Esophagus squamous epithelium (tissue), 4 donors: Measurements from ENCODE around the gene CIRBP.

Experiments used
- POLR2A ChIP-seq, 4 donors: fragments of 450-650 bp; IDR thresholded peaks; one replicate each; pipeline ENCODE4 v1.6.1; 2017; ENCODE audit warnings: antibody characterized with exemption in 4 of 4, mild to moderate bottlenecking in 4 of 4, moderate library complexity in 3 of 4
- TF ChIP-seq, protein P1 (sequence below), 6 experiments: fragments of 450-650 bp in 4 of 6; fragments of 200-600 bp in 2 of 6; sonication (generic) in 2 of 6; IDR thresholded peaks; one replicate each; pipeline ENCODE4 v1.5.1; 2016 to 2019; ENCODE audit warnings: antibody characterized with exemption in 6 of 6, mild to moderate bottlenecking in 4 of 6, moderate library complexity in 4 of 6

DNA sequence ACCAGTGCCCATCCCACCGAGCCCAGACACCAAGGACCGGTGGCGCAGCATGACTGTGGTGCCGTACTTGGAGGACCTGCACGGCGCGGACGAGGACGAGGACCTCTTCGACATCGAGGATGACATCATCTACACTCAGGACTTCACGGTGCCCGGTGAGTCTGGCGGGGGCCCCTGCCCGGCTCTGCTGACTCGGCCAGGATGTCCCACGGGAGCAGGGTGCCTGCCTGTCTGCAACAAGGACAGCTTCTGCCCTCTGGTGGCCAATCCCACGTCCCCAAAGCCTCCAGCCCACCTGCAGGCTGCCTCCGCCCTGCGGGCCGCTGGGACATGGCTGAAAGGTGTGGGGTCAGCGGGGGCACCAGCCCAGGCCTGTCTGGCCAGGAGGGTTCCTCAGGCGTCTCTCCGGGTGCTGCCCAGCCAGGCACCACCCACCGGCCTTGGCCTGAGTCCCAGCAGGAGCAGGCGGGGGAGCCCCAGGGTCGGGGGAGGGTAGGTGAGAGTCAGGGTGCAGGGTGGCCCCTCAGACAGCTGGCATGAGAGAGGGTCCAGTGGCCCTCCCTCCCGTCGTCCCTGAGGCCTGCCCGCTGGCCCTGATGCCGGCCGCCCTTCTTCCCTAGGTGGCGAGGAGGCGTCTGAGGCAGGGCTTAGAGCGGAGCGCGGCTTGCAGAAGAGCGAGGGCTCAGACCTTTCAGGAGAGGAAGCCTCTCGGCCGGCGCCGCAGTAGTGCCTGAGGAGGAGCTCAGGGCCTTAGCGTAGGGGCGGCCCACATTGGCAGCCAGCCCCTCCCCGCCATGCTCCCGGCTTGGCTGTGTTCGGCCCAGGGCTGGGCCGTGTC lies 45.9 kb upstream of the CIRBP start:
- TF ChIP-seq, protein P1, sequence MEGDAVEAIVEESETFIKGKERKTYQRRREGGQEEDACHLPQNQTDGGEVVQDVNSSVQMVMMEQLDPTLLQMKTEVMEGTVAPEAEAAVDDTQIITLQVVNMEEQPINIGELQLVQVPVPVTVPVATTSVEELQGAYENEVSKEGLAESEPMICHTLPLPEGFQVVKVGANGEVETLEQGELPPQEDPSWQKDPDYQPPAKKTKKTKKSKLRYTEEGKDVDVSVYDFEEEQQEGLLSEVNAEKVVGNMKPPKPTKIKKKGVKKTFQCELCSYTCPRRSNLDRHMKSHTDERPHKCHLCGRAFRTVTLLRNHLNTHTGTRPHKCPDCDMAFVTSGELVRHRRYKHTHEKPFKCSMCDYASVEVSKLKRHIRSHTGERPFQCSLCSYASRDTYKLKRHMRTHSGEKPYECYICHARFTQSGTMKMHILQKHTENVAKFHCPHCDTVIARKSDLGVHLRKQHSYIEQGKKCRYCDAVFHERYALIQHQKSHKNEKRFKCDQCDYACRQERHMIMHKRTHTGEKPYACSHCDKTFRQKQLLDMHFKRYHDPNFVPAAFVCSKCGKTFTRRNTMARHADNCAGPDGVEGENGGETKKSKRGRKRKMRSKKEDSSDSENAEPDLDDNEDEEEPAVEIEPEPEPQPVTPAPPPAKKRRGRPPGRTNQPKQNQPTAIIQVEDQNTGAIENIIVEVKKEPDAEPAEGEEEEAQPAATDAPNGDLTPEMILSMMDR (IDR thresholded peaks at IDR 0.05), result peak in 4 of 6 experiments; percentile 23 to 63 (median 36)
- TF ChIP-seq POLR2A (IDR thresholded peaks at IDR 0.05), result no peak
